ENCODE results near the gene TNFRSF13B.
"Not testable (repeated sequence)": the region's sequence is repeated elsewhere in the genome, so short reads cannot be mapped to it uniquely, and the experiment has no call there.

TNFRSF13B gene

DNA sequence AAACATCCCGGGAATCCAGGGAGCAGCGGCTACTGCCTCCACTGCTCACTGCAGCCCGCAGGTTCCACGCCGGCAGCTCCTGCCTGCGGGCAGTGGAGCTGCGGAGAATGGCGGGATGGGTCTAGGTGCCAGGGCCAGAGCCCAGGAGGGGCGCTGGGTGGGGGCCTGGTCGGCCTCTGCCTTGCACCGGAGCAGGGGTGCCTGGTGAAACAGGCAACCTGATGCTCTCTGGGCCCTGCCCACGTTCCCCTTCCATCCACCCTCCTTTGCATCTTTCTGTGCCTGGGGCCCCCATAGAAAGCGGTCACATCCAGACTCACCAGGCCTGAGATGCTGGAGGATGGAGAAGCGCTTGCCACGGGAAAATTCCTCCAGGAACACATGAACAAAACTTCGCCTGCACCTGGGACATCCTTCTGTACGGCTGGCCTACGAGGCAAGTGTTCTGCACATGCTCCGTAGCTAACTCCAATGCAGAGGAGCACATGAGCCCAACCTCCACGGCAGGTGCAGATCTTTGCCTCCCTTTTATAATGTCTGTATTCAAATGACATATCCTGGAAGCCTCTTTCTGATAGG lies 79.0 kb downstream of the TNFRSF13B start:
- H3K27ac ChIP-seq (ENCODE audit: low read depth, low read length); H3K4me3 ChIP-seq (ENCODE audit: insufficient read depth, low read length, poor library complexity, severe bottlenecking); H3K36me3 ChIP-seq (ENCODE audit: low read length); H2AFZ ChIP-seq (ENCODE audit: low read depth, low read length, severe bottlenecking); H3K9ac ChIP-seq (ENCODE audit: low read length); H3K4me2 ChIP-seq (ENCODE audit: low read depth, low read length, poor library complexity, severe bottlenecking); H3F3A ChIP-seq (ENCODE audit: insufficient read depth); H3K79me2 ChIP-seq (ENCODE audit: insufficient read depth, low read length); H3K27me3 ChIP-seq (ENCODE audit: low read length); H4K20me1 ChIP-seq (ENCODE audit: low read depth, low read length); H3K9me2 ChIP-seq (replicated peaks; ENCODE audit: insufficient read depth, low read length); H3K9me3 ChIP-seq (ENCODE audit: insufficient read depth, low read length): not testable (repeated sequence)

DNA sequence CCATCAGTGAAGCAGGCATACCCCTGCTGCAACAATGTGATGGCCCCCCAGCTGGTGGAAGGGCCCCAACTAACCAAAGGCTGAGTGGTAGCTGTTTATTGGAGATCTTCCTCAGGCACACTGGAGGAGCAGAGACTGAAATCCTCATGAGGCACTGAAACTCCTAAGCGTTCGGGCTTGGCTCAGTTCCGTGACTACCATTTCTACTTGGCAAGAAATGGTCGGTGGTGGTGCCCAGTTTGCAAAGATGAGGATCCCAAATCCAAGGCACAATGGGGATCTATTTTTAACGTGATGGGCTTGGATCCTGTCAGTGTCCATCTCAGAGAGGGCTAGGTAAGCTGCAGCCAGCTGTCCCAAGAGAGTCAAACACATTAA lies 82.8 kb downstream of the TNFRSF13B start:
- no peaks in the 10 kb centered on the region for H3K79me2 ChIP-seq (ENCODE audit: insufficient read depth, low read length)
- TF ChIP-seq EZH2phosphoT487 (conservative IDR thresholded peaks at IDR 0.05; ENCODE audit: low read length), result no peak
- TF ChIP-seq, protein P1, sequence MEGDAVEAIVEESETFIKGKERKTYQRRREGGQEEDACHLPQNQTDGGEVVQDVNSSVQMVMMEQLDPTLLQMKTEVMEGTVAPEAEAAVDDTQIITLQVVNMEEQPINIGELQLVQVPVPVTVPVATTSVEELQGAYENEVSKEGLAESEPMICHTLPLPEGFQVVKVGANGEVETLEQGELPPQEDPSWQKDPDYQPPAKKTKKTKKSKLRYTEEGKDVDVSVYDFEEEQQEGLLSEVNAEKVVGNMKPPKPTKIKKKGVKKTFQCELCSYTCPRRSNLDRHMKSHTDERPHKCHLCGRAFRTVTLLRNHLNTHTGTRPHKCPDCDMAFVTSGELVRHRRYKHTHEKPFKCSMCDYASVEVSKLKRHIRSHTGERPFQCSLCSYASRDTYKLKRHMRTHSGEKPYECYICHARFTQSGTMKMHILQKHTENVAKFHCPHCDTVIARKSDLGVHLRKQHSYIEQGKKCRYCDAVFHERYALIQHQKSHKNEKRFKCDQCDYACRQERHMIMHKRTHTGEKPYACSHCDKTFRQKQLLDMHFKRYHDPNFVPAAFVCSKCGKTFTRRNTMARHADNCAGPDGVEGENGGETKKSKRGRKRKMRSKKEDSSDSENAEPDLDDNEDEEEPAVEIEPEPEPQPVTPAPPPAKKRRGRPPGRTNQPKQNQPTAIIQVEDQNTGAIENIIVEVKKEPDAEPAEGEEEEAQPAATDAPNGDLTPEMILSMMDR (IDR thresholded peaks at IDR 0.05; ENCODE audit: insufficient read depth, low read length, poor library complexity, severe bottlenecking), result no peak

More for the DNA sequence above, 82.8 kb downstream of the TNFRSF13B start:
- Histone ChIP-seq H3K9me2 (replicated peaks; ENCODE audit: insufficient read depth, low read length) (no peaks in the 10 kb centered on the region), H3K4me2 (ENCODE audit: low read depth, low read length, poor library complexity, severe bottlenecking) (no peak overlapping the region), H3K4me3 (ENCODE audit: insufficient read depth, low read length, poor library complexity, severe bottlenecking) (no peak overlapping the region), H3F3A (ENCODE audit: insufficient read depth) (no peaks in the 10 kb centered on the region), H2AFZ (ENCODE audit: low read depth, low read length, severe bottlenecking) (no peak overlapping the region), H3K27me3 (ENCODE audit: low read length) (no peaks in the 10 kb centered on the region), H3K9ac (ENCODE audit: low read length) (no peak overlapping the region), H3K9me3 (ENCODE audit: insufficient read depth, low read length) (no peaks in the 10 kb centered on the region), H3K36me3 (ENCODE audit: low read length) (no peaks in the 10 kb centered on the region), H3K27ac (ENCODE audit: low read depth, low read length) (no peak overlapping the region), H4K20me1 (ENCODE audit: low read depth, low read length) (no peaks in the 10 kb centered on the region)

Data from SU-DHL-6 (cell line).